ENCODE data around the gene IL13RA1.

GRCh38 chrX:118758511-118758910 lies 31.1 kb downstream of the IL13RA1 start:
- TF ChIP-seq CTCF (IDR thresholded peaks at IDR 0.05 in 4 of 5, conservative IDR thresholded peaks at IDR 0.05 in 1 of 5): no peak
- TF ChIP-seq POLR2A (IDR thresholded peaks at IDR 0.05): no peak
